Measurements from ENCODE around the gene MBD2.

DNA sequence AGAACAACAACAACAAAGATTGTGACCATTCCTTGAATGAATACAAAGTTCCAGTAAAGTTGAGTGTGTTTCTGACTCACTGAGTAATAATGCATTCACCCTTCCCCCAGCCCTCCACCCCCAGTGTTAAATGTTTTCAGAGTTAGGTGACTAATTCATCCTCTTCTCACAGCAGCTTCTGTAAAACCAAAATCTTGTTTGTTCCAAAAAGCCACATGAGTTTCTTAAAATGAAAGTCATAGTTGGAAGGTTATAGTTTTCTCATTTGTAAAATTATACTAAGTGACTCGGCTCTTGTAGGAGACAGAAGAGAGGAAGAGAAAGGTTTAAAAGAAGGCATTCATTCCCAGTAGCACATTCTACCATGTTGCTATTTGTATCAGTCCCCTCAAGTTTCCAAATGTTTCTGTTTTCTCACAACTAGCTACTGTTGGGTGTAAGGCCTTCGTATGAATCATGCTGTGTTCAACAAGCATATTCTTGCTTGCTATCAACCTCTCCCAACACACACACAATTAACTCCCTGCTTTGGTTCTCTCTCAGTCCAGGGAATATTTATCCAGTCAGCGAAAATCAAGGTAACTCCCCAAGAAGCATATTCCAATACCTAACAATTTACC lies 75.3 kb downstream of the MBD2 start:
- TF ChIP-seq, protein P1, sequence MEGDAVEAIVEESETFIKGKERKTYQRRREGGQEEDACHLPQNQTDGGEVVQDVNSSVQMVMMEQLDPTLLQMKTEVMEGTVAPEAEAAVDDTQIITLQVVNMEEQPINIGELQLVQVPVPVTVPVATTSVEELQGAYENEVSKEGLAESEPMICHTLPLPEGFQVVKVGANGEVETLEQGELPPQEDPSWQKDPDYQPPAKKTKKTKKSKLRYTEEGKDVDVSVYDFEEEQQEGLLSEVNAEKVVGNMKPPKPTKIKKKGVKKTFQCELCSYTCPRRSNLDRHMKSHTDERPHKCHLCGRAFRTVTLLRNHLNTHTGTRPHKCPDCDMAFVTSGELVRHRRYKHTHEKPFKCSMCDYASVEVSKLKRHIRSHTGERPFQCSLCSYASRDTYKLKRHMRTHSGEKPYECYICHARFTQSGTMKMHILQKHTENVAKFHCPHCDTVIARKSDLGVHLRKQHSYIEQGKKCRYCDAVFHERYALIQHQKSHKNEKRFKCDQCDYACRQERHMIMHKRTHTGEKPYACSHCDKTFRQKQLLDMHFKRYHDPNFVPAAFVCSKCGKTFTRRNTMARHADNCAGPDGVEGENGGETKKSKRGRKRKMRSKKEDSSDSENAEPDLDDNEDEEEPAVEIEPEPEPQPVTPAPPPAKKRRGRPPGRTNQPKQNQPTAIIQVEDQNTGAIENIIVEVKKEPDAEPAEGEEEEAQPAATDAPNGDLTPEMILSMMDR (IDR thresholded peaks at IDR 0.05 in 4 of 5, conservative IDR thresholded peaks at IDR 0.05 in 1 of 5) = no peak
- no peak for TF ChIP-seq POLR2A (IDR thresholded peaks at IDR 0.05)
